ENCODE data around the gene ZNF543.

- TF ChIP-seq CTCF (IDR thresholded peaks at IDR 0.05) (no peak), EZH2 (IDR thresholded peaks at IDR 0.05) (no peak)
Observed at GRCh38 chr19:57366776-57367175, 46.5 kb downstream of the ZNF543 start.

All from neural progenitor cell (in vitro differentiated cells).